GOT3 (cell line): ENCODE results near the gene DIP2B.
"Not testable (repeated sequence)": the region's sequence is repeated elsewhere in the genome, so short reads cannot be mapped to it uniquely, and the experiment has no call there.

ENCODE experiments used
- DNase-seq: peaks from one replicate; lab custom pipeline; 2025; ENCODE audit warnings: mixed read lengths; lab: John Stamatoyannopoulos, UW

Gene DIP2B, protein sequence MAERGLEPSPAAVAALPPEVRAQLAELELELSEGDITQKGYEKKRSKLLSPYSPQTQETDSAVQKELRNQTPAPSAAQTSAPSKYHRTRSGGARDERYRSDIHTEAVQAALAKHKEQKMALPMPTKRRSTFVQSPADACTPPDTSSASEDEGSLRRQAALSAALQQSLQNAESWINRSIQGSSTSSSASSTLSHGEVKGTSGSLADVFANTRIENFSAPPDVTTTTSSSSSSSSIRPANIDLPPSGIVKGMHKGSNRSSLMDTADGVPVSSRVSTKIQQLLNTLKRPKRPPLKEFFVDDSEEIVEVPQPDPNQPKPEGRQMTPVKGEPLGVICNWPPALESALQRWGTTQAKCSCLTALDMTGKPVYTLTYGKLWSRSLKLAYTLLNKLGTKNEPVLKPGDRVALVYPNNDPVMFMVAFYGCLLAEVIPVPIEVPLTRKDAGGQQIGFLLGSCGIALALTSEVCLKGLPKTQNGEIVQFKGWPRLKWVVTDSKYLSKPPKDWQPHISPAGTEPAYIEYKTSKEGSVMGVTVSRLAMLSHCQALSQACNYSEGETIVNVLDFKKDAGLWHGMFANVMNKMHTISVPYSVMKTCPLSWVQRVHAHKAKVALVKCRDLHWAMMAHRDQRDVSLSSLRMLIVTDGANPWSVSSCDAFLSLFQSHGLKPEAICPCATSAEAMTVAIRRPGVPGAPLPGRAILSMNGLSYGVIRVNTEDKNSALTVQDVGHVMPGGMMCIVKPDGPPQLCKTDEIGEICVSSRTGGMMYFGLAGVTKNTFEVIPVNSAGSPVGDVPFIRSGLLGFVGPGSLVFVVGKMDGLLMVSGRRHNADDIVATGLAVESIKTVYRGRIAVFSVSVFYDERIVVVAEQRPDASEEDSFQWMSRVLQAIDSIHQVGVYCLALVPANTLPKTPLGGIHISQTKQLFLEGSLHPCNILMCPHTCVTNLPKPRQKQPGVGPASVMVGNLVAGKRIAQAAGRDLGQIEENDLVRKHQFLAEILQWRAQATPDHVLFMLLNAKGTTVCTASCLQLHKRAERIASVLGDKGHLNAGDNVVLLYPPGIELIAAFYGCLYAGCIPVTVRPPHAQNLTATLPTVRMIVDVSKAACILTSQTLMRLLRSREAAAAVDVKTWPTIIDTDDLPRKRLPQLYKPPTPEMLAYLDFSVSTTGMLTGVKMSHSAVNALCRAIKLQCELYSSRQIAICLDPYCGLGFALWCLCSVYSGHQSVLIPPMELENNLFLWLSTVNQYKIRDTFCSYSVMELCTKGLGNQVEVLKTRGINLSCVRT (N-terminal part only)

DNA sequence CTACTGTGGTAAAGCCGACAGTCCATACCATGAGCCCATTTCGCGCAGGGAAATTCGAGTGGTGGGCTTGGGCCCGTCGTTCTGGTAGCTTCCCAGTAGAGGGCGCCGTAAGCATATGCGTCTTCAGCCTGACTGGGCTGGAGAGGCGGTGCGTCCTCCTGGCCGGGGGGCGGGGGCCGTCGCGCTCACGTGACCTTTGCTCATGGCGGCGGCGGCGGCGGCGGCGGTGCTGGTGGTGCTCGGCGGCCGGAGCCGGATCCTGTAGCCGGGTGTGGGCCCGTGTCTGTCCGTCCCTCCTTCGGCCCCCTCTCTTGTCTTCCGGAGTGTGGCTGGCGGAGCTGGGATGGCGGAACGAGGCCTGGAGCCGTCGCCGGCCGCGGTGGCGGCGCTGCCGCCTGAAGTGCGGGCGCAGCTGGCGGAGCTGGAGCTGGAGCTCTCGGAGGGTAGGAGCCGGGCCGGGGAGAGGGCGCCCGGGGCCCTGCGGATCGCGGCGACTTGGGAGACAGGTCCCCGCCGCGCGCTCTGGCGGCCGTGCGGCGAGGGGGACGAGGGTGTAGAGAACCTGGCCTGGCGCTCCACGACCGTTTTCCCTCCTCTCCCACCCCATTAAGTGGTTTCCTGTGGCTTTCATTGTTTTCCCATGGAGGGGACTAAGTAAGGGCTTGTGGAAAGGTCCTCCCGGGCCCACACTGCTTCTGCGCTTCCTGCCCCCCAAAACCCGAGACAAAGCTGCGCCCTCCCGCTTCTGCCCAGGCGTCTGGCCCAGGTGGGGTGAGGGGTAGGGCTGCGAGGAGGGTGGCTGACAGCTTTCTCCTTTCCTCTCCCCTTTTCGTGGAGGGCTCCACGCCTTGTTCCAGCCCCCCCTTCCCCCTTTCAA is at the start of gene DIP2B:
Gene DIP2B (plus strand): TSS at position 188 of the 877 bp plus-strand sequence. CDS start 156 bp downstream, at position 344.
- DNase-seq = peak; percentile 77

DNA sequence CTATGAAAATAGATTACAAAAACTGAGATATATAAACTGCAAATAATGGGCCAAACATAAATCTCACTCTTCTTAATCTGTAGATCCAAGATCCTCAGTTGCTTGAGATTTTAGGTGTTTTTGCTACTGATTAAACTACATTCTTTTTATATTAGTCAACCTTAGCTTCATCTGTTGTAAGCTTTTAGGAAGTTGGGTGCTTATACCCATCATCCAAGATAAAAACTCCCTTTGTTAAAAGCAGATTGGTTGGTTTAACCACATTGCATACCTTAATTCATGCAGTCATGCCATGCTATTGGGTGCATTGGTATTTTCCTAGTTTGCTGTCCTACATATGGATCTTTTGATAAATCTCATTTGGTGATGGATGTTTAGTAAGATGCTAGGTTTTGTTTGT is 46.2 kb upstream of the DIP2B start:
- no peak for DNase-seq

DNA sequence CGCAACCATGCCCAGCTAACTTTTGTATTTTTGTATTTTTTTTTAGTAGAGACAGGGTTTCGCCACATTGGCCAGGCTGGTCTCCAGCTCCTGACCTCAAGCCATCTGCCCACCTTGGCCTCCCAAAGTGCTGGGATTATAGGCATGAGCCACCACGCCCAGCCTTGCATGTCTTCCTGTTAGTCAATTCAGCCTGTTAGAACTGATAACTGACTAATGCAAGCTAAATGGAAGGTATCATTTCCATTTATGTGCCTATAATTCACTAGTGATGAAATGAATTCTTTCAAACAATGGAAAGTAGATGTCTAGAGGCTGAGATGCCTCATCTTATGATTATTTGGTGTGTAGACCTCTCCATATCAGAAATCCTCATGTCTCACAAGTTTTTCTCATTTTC is 37.3 kb upstream of the DIP2B start:
- DNase-seq = no peak

DNA sequence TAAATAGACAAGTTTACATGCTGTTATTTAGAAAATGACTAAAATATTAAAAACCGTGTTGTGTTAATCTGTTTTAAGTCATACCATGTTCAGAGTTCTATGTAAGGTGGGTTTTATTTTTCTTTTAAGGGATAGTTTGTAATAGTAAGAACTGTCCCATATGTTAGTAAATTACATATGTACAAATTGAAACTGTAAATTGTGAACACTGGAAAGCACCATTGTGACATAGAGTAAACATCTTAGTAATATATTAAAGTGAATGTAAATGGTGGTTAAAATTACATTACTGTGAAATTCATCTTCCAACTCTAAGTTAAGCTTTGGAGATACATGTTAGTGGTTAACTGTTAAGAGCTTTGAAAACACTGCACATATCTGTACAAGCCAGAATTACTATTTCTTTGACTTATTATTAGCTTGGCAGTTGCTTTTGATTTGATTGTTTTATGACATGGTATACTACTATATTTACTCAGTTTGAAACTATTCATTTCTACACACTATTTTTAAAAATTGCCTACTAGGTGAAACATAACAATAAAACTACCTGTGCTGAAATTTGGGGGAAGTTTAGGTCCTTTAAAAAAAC is 27.4 kb upstream of the DIP2B start:
- DNase-seq = no peak

DNA sequence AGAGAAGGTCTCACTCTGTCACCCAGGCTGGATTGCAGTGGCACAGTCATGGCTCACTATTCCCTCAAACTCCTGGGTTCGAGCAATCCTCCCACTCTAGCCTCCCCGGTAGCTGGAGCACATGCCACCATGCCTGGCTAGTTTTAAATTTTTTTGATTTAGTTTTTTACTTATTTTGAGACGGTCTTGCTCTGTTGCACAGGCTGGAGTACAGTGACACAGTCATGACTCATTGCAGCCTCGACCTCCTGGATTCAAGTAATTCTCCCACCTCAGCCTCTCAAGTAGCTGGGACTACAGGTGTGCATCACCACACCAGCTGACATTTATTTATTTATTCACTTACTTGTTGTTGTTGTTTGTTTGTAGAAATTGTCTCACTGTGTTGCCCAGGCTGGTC is 22.2 kb upstream of the DIP2B start:
- DNase-seq = no peak

DNA sequence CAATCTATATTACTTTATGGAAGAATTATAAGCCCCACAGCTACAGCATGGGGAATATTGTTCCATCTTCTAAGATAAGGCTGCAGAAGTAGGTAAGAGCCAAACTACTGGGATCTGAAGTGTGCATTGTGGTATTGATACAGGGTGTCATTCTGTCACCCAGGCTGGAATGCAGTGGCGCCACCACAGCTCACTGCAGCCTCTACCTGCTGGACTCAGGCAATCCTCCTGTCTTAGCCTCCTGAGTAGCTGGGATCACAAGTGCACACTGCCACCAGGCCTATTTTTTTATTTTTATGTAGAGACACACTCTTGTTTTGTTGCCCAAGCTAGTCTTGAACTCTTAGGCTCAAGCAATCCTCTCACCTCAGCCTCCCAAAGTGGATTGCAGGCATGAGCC is 21.3 kb upstream of the DIP2B start:
- DNase-seq = no peak

DNA sequence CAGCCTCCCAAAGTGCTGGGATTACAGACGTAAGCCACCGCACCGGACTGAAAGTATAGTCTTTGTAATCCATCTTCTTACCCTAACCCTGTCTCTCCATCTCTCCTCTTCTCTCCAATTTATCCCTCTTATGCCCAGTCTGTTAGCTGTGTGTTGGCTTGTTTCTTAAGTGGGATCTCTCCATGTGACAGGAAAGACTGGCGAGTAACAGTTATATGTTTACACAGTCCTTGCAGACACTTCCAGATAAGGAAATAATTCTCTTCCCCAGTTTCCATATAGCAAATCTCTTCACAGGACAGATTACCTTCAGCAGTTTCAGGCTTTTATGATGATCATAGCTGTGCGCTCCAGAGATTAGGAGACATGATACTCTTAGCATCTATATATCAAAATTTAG is 16.0 kb upstream of the DIP2B start:
- DNase-seq = no peak

DNA sequence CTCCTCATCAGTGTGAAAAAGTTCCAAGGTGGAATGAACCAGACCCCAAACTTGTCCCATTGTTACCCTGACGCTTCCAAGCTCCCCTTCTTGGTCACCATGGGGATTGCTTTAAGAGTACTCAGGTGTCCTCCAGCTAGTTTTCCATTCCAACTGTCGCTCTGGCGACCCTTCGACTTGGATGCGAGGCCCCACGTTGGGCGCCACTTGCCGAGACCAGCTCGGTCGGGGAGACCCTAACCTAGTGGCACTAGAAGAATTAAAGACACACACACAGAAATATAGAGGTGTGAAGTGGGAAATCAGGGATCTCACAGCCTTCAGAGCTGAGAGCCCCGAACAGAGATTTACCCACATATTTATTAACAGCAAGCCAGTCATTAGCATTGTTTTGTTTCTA is 6.7 kb upstream of the DIP2B start:
- DNase-seq = not testable (repeated sequence)

DNA sequence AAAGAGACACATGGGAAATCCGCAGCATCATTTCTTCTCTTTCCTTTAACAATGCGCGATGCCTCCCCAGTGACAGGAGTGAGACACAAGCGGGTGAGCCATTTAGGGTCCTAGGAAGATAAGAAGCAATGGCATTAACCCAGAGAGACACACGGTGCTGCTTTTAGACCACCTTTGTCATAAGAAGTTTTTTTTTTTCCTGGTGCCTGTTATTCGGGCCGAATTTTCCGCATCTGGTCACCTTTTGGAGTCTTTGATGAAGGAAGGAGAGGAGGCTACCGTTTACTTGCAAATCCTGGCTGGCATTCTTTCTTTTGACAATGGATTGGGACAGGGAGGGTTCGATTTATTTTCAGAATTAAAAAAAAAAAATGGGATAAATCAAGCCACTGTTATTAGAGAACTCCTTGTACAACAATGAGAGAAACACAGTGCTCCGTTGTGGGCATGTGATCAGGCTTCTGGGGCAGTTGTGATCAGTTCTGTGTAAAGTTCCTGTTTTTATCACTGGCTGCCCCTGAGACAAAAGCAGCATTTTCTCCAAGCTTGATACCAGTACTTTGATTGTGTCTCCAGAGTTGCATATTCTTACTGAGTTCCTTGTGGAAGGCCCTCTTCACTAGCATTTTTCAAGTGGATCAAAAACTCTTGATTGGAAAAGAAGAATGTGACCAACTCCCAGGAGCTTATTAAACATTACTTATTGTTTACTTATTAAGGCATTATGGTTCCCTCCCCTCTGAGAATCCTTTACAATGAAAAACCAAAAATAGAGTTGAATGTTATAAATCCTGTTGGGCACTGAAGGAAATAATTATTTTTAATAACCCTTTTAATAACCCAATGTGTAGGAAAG is 1.1 kb downstream of the DIP2B start:
- no peak for DNase-seq

DNA sequence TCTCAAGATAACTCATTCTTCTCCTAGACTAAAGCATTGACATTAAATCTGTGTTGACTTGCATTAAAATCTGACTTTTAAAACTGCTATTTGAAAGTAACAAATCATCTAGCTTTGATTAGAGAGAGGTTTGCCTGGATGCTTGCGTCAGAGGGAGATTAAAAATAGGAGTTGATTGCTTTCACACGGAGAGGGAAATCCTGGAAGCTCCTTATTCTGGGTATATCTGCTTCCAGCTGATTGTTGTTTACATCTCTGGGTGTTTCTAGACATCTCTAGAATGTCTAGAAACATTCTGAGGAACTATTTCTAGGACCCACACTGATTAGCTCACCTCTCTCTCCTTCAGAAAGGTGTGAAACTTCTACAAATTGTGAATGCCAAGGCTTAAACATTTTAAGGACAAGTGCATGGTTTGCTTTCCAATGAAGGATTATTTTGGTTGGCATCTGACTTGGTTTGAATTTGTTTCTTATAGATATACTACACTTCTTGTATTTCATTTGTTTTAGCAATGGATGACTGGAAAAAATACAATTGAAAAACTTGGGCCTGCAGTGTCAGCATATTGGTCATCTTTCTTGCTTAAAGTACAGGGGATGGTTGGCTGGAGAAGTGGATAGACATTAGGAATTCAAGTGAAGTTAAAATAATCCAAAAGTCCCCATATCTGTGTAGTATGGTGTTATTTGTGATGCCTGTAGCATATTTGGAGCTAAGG is 2.1 kb downstream of the DIP2B start:
- DNase-seq = no peak

DNA sequence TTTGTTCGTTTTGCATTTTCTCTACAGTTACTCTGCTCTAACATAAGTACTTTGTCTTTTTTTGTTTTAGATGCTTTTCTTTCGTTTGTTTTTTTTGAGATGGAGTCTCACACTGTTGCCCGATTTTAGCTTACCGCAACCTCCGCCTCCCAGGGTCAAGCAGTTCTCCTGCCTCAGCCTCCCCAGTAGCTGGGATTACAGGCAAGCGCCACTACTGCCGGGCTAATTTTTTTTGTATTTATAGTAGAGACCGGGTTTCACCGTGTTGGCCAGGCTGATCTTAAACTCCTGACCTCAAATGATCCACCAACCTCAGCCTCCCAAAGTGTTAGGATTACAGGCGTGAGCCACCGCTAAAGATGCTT is 2.7 kb downstream of the DIP2B start:
- no peak for DNase-seq

DNA sequence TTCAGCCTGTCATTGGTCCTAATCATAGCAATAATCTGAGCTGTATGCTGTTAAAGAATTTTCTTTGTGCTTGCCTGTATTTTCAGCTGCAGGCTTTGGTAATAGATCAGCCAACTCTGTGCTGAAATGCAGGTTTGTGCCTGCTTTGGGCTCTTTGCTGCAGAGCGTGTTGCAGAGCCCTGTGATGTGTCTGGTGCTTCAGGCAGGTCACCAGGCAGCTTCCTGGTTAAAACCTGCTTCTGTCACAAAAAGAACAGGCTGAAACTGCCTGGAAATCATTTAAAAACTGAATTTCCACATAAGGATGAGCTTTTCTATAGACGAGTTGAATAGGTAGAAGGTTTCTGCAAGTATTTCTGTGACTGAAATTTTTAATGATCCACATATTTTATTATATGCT is 3.1 kb downstream of the DIP2B start:
- DNase-seq = no peak

DNA sequence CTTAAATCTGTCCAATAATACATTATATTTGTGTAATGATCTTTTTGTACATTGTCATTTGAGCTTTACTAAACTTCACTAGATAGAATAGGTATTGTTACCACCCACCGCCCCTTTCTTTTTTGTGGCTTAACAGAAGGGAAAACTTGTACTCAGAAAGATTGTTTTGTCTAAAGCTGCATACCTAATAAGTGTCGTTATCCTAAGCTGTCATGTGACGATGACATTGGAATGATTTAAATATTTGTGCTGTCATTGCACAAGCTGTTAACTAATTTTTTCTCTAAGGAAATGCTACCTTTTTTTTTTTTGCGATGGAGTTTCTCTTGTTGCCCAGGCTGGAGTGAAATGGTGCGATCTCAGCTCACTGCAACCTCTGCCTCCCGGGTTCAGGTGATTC is 3.6 kb downstream of the DIP2B start:
- no peak for DNase-seq

DNA sequence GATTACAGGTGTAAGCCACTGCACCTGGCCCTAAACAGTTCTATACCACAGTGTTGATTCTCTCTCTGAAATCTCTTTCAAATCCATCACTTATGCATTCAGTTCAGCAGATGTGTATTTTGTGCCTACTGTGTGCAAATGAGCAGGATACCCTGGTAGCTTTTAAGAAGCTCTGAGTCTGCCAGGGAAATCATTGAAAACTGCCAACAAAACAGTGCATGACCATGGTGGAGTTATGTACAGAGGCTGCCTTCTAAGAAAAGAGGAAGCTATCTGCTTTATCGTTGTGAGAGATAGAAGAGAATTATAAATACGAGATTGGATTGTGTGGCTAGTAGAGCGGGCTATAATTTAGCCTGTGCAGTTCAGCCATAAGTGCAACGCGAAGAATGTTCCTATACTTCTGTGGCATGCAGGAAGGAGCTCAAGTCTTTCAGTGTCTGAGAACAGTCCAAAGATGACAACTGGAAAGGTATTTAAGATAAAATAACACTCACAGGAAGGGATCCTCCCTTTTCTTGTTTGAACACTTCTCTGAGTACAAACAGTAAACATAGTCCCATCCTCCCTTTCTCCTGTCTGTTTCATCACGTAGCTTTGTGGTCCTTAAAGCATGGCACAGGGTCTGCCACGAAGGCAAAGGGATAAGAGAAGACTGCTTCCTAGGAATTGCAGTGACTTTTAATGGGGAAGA is 4.3 kb downstream of the DIP2B start:
- no peak for DNase-seq

DNA sequence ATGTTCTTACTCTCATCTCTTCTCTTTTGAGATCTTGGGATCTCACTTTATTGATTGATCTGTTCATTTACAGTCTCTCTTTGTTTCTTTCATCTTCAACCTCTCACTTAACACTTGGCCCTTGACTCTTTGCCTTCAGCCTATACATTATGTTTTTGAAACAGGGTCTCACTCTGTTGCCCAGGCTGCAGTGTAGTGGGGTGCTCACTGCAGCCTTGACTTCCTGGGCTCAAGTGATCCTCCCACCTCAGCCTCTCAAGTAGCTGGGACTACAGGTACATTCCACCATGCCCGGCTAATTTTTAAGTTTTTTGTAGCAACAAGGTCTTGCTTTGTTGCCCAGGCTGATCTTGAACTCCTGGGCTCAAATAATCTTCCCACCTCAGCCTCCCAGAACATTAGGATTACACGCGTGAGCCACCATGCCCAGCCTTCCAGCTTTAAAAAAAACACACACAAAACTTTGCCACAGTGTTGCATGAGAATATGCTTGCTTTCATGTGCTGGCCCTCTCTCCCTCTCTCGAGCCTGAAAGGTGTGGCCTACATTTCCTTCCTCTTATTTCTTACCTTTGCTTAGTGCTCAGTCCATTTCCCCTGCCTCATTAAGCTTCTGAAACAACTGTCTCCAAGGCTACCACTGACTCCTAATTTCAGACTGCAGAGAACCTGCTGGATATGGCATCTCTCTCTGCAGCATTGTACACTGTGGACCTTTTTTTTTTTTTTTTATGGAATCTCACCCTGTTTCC is 9.9 kb downstream of the DIP2B start:
- DNase-seq = no peak

DNA sequence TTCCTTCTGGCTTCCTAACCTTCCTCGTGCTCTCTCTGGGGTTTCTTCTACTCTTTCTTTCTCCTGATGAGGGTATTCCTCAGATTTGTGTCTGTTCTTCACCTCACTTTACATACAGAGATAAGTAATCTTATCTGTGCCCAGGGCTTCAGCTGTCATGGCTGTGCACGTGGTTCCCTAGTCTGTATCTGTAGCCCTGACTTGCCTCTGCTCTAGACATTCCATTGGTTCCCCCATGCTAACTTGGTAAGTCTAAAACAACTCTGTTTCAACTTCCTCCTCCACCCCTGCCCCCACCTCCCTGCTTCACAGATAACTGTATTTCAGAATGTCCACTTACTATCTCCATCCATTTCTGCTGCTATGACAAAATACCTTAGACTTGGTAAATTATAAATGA is 10.8 kb downstream of the DIP2B start:
- no peak for DNase-seq

DNA sequence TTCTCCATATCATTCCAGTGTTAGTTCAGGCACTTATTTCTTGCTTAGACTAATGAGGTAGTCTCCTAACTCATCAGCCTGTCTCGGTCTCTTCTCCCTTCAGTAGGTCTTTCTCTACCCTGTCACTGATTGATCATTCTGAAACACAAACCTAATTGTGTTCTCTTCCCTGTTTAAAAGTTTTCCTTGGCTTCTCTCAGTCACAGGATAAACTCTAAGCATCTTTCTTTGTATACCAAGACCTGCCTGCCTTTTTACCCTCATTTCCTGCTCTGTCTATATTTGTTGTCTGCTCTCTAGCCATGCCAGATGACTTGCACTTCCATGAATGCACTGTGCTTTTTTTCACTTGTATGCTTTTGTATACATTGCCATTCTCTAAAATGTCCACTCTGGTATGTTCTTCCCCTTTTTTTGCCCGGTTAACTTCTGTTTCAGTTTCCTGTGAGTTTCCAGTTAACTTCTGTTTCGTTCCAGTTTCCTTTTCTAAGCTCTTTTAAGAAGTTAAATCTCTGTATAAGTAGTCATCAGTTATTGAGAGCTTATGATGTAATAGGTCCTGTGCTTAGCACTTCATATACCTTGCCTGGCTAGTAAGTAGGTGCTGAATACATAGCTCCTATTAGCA is 12.8 kb downstream of the DIP2B start:
- DNase-seq = no peak

DNA sequence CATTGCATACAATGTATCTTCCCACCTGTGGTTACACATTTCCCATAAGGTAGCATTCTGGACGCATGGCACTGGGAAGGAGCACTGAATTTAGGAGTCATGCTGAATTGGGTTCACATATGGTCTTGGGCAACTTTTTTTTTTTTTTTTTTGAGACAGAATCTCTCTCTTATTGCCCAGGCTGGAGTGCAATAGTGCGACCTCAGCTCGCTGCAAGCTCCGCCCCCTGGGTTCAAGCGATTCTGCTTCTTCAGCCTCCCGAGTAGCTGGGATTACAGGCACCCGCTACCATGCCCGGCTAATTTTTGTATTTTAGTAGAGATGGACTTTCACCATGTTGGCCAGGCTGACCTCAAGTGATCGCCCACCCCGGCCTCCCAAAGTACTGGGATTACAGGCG is 13.3 kb downstream of the DIP2B start:
- no peak for DNase-seq
